HL-60 (cell line): ENCODE measurements around the gene BPIFB6.

Source experiments
- CTCF ChIP-seq: IDR thresholded peaks from one replicate; pipeline ENCODE4 v1.5.1; 2011; ENCODE audit warnings: low read length, control low read depth, inconsistent platforms; ENCODE audit not compliant: insufficient read depth
- REST ChIP-seq: IDR thresholded peaks from 2 replicates; pipeline ENCODE4 v1.6.1; 2012; ENCODE audit warnings: low read depth; ENCODE audit not compliant: insufficient replicate concordance

- TF ChIP-seq CTCF (no peak), REST (no peak)
Measured at GRCh38 chr20:33093074-33093473, 61.6 kb downstream of the BPIFB6 start.
